NCI-H82 (cell line): ENCODE data around the gene UBE3B.

ENCODE experiments used
- DNase-seq: peaks from one replicate; lab custom pipeline; 2025; lab: John Stamatoyannopoulos, UW

Gene UBE3B

DNA sequence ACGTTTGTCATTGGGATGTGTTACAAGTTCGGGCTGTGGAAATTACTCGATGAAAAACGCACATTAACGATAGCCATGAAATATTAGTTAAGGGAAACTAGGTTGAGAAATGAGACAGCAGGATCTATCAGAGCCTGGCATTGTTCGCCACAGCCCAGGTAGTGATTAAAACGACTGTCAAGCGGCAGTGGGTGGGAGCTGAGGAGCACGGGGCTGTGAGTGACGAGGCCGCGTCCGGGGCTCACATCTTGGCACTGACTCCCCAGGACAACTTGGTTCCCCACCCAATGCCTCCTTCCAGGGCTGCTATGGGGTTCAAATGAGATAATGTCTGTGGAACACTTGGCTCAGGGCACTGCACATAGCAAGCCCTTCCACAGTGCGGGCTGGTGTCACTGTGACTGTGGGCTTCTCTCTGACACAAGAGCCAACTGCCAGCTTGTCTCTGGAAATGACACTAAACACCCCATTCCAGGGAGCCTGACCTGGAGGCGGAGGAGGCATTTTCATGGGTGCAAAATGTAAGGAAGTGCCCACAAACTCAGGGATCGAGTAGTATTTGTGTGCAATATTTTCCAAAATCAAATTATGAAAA is 76.6 kb downstream of the UBE3B start:
- DNase-seq = no peak

DNA sequence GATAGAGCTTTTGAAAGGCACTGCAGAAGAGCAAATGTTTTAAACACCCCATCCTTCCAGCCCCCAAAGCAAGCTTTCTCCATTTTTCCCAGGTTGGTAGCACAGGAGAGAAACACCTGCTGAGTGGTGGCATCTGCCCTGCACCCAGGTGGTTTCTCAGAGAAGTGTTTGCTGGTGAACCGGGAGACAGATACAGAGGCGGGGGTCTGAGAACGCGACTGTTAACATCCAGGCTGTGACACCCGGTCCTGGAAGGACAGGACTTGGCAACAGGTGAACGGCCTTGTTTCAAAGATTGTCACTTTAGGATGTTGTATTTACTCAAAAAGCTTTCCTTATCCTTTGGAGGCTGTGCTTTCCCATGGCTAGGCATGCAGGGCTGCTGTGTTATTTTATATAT is 77.3 kb downstream of the UBE3B start:
- DNase-seq = no peak

DNA sequence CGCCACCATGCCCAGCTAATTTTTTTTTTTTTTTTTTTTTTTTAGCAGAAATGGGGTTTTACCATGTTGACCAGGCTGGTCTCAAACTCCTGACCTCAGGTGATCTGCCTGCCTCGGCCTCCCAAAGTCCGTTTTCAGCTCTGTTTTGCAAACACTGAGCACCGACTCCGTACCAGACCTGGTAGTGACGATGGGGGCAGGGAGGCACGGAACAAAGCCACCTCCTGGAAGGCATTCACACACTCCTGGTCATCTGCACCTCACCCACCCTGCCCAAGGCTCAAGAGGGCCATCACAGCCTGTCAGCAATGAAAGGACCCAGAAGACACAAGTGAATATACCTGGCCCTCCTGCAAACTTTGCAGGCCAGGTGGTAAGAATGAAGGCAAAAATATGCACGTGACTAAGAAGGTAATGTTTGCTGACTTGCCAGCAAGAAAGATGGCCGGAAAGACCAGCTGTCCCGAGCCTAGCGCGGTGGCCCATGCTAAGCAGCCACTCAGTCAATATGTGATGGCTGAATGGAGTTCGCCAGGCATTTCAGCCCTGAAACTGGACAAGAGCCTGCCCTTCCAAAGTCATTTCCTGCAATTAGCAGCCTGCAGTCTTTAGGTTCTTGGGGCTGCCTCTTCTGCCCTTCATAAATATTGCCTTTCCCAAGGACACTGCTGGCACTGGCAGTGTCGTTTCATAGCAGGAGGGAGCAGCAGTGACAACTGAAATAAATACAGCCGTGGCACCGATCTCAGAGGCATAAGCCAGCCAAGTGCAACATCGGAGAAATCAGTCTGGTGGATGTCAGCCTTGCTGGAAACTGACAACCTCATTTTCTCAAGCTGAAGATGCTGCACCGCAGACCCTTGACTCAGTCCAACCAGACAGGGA is 78.2 kb downstream of the UBE3B start:
- DNase-seq = no peak

DNA sequence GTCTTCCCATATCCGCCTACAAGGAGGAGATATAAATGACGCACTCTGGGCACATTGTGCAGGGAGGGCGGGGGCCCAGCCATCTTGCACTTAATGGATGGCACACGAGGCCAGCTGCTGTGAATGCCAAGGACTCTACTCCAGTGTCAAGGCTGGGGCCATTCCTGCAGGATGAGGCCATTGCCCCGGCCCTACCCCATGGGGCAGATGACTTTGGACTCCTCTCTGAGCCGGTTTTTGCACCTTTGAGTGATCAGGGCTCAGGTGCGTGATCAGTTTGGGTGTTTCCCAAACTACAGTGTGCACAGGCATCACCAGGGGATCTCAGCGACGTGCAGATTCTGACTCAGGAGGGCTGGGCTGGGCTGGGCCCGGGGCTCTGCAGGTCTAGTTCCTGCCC is 79.8 kb downstream of the UBE3B start:
- no peak for DNase-seq

DNA sequence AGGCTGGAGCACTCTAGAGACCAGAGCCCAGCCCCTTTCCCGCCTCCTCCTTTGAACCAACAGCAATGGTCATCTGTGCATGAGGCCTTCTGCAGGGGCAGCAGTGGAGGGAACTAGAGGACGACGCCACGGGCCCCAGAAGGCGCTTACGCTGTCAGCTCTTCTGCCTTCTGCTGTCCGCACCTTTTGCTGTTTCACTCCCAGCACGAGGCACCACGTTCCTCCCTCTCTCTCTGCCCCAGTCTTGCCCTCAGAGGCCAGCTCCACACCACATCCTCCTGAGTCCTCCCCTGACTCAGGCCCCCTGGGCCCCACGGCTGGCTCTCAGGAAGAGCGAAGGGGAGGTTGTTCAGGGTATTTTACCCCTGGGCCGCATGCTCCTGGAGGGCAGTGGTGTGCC is 80.4 kb downstream of the UBE3B start:
- DNase-seq = no peak

DNA sequence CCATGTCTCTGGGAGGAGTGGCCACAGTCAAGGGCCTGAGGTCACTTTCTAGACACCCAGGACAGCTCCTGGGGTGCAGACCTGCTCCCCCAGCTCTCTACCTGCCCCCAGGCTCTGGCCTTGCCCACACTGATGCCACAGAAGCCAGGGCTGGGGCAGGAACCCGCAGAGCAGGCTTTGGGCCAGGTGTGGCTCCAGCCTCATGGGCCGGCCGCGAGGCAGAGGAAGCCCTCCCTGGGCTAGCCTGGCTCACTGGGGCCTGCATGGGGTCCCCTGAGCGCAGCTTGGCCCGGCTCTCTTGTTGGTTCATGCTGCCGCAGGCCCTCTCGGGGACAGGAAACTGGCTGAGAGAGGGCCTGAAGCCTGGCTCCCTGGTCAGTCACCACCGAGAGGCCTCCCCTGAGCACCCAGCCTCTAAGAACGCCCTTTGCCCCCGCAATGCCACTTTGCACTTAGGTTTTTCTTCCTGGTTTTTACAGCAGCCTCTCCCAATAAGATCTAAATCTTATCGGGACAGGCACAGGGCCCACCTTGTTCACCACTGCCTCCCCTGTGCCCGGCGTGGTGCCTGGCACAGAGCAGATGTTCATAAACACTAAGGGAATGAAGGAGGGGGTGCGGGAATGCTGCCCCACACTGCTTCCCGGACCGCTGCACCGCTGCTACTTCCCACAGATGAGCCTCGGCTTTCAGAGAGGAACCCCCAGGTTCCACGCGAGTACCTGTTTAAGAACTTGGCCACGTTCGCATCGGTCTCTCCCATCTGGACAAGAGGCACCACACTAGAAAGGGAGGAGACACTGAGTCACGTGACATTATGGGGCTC is 81.2 kb downstream of the UBE3B start:
- no peak for DNase-seq

DNA sequence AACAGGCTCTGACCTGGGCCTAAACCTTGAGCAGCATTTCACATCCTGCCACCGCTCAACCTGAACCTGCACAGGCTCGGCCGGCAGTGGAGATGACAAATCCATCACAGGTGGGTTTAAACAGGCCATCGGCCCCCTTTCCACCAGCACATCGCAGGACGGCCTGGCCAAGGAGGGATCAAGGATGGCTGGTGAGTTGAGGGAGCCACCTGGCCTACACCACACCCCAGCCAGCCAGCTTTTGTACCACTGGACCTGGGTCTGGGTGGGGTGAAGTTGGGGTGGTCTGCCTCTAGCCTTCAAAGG is 81.7 kb downstream of the UBE3B start:
- no peak for DNase-seq

DNA sequence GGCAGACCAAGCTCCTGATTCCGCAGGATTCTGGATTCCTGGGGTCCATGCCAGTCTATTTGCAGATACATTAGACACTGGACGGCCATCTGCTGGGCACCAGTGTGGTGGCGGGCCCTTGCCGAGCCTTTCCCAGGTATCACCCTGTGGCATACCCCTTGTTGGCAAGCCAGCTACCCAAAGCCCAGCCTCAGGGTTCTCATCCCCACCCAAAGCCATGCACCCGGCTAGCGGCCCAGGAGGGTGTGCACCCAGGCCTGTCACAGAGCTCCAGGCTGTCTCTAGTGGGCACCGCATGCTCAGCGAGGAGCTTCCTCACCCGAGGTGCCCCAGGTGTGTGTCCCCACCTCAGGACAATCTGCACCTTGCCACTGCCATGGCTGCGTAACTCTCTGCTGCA is 82.2 kb downstream of the UBE3B start:
- DNase-seq = no peak

DNA sequence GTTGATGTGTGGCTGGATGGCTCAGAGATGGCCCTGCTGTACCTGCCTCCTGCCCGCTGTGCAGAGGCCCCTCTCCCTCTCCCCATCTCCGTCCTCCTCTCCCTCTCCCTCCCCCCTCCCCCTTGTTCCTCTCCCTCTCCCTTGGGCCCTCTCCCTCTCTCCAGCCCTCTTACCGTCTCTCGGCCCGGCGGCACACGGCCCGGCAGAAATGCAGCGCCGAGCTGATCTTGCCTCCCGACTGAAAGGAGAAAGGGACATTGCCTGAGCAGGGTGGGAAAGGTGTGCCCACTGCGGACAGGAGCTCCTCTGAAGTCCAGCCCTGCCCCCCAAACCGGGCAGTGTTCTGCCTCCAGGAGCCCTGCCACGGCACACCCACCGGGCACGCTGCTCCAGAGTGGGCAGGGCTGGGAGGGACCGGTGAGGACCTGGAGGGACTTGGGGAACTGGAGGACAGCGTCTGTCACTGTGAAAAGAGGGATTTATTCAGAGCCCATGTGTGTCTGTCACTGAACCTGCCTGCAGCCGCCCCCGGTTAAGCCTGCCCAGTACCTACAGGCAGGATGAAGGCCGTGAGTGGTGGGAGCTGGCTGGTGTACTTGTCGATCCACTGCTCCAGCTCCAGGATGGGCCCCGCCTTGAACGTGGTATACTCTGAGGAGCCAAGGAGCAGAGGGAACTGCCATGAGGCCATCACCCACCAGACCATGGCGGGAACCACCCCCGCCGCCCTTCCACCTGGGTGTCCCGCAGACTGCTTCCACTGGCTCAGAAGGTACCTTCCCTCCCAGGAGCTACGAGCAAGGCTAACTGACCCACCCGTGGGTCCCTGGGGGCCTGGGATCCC is 83.7 kb downstream of the UBE3B start:
- no peak for DNase-seq

DNA sequence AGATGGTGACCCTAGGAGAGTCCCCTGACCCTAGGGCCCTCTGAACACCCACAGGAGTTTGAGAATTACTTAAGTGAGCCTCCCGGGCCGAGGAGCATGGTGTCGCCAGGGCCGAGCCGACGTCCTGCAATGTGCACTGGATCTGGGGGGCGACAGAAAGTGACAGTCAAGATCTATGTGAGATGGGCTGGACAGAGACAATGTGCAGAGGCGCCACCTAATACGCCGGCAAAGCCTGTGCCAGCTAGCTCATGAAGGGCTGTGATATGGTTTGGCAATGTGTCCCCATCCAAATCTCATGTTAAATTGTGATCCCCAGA is 84.2 kb downstream of the UBE3B start:
- DNase-seq = no peak

DNA sequence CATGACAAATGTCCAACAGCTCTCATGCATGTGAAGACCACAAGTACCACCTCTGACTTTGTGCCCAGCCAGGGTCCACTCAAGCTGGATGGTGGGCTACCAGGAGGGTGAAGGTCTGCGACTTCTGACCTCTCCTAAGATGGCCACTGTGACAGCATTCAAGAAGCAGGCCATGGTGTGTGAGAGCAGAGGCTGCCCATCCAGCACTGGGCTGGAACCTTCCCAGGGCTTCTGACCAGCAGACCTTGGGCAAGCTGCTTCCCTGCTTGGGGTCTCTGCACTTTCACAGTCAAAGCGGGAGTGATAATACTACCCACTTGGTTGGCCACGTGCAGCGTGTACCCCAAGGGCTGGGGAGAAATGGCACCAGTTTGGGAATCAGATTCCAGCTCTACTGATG is 85.4 kb downstream of the UBE3B start:
- DNase-seq = no peak

DNA sequence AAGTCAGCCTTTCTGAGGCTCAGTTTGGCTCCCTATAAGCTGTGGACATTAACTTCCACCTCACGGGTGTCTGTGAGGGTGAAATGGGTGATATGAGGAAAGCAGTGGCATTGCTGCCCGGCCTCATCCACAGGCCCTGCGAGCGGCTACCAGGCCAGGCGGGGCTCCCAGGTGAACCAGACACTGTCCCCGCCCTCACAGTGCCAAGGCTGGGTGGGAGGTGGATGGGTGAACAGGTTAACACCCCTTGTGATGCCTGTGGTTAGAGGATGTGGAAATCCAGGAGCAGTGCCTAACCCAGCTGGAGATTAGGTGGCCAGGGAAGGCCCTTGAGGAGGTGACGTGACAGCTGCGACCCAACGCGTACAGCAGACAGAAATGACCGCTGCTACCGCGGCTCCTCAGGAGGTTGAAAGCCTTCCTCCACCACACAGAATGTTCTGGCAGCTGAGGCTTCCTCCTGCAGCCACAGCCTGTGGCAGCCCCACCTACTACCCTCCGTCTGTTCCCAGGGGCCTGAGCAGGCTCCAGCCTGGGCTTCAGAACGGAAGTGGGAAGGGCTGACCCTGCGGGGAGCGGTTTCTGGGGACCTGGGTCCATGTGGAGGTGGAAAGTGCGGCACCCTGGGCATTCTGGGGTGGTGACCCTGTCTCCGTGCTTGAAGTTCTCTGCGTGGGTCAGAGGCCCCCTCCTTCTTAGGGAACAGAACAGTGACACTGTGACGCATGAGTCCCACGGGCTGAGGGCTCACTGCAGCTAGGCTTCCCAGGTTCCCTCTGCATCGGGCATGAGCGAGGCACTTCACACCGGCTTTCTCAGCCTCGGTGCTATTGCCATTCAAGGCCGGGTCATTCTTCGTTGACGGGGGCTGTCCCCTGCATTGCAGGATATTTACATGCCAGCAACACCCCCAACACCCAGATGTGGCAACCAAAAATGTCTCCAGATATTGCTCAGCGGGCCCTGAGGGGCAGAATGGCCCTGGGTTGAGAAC is 86.2 kb downstream of the UBE3B start:
- no peak for DNase-seq

DNA sequence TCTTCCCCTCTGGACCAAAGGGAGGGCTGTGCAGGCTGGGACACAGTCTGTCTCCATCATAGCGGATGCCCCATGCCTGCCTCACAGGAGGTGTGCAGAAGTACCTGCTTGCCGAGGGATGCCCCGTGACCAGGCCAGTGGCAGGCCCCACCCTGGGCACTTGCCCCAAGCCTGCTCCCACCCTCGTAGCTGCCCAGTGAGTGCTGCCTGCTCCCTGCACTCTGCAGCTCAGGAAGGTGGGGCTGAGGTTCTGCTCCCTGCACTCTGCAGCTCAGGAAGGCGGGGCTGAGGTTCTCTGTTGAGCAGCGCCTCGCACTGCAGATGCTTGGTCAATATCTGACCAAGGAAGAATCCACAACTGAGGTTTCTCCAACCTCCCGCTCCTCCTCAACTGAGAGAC is 89.0 kb downstream of the UBE3B start:
- DNase-seq = no peak

DNA sequence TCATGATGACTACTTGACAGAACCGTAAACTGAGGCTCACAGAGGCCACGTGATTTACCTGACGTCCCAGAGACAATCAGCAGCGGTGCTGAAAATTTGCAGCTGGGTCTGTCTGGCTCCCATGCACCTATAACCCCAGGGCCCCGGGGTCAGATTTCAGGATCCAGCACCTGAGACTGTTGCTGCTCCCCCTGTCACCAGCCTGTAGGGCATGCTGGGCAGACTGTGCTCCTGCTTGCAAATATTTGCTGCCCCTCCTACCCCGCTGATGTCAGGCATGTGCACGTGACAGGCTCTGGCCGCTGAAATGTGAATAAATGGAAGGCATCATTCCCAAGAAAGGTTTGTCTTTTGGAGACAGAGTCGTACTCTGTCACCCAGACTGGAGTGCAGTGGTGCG is 89.9 kb downstream of the UBE3B start:
- no peak for DNase-seq

DNA sequence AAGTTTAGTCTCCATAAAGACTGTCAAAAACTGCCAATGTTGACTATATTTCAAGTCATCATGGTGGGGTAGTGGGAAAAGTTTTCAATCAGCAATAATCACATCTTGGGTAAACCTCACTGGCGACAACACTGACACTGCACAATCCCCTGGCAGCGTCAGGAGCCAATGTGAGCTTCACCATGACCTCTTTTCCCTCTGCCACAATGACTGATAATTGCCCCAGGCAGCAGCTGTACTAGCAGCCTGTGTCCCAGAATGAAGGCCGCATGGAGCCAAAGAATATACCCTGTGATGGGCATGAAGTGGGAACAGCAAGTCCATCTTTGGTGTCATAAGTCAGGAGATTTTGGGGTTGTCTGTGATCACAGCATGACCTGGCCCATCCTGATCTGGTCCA is 90.5 kb downstream of the UBE3B start:
- DNase-seq = no peak

DNA sequence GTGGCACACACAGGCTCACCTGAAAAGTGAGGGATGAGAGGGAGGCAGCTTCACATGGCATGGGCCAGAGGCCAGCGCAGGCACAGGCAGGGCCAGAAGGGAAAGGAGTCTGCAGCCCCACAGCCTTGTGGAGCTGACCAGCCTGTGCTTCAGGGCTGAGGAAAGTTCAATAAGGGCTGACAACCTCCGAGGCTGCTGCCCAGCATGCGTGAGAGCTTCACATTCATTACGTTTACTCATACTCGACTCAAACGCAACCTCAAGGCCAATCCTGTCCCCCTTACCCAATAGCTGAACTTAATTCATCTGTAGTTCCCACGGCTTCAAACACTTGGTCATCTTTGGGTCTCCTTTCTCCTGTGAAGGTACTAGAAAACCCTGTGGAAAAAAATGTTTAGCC is 91.1 kb downstream of the UBE3B start:
- DNase-seq = no peak

DNA sequence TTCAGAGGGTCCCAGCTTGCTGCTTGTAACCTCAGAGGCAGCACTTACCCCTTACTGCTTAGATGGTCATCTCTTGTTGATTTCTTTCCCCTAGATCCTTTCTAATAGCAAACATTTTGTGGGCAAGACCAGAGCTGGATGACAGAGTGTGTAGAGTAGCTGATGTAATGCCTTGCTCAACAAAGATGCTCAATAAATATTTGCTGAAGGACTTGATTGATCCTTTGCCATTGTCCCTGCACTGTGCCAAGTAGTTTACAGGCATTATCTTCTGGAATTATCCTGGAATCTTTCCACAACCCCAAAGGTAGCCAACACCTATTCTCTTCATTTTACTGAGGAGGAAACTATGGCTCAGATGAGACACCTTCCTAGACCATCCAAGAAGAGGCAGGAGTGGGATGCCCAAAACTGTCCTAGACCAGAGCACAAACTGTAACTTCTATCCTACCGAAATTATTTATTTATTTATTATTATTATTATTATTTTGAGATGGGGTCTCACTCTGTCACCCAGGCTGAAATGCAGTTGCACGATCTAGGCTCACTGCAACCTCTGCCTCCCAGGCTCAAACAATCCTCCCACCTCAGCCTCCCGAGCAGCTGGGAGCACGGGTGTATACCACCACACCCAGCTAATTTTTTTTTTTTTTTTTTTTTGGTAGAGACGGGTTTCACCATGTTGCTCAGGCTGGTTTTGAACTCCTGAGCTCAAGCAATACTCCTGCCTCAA is 94.5 kb downstream of the UBE3B start:
- DNase-seq = no peak

DNA sequence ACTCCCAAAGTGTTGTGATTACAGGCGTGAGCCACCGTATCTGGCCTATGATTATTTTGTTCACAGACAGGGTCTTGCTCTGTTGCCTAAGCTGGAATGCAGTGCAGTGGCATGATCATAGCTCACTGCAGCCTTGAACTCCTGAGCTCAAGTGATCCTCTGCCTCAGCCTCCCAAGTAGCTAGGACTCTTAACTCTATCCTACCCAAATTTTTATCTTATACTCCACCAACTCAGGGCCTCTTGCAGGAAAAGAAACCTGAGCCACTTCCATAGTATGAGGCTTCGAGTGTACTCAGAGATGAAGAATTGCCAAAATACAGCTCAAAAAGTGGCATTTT is 95.0 kb downstream of the UBE3B start:
- DNase-seq = no peak

DNA sequence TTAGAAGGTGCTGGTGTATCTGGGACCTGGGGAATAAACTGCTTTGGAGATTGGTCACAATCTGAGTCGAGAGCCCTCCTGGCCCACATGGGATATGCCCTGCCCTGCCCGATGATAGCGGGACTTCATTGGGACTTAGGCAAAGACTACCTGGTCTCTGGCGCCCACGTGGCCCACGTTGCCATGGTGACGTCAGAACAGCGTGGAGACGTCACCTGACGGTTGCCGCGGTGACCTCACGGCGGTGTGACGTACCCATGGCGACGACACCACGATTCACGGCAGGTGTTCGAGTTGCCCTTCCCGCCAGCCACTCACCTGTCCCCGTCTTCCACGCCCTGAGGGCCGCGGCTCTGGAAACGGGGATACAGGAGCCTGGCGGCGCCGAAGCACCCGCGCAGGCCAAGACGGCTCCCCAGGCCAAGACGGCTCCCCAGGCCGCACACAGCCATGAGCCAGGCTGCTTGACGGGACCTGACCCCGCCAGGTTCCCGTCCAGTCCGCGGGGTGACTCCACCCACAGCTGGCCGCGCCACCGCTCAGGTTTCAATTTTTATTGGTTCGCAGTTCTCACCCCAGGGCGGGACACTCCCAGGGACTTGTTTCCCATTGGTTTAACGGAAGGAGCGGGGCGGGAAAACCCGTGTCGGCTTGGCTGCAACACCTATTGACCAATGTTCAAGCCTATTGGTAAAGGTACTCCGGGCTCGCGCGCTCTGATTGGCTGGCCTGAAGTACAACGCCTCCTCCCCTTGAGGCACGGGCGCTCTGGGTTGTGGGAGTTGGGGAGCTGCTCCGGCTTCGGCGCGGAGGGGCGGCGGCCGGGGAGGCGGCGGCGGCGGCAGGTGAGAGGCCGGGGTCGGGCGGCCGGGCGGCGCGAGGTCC is 95.8 kb downstream of the UBE3B start, which contains the start of the genes MMAB and MVK:
TSS of gene MMAB (minus strand) at position 476 of the 885 bp plus-strand sequence. CDS start at position 452, 24 bp downstream.
TSS of gene MVK (plus strand) at position 766 of the 885 bp plus-strand sequence. CDS start 1,029 bp downstream, outside the sequence.
- DNase-seq = peak; percentile 100
